ENCODE results near the gene NUDT22.

NUDT22 gene

GRCh38 chr11:64225608-64226506 is at the start of gene NUDT22, which contains the start of gene TRPT1:
Gene NUDT22, plus strand, starts transcription at chr11:64226274. Its CDS starts 379 bp downstream, at chr11:64226653.
Gene TRPT1, minus strand, starts transcription at chr11:64226186. Its CDS starts 326 bp downstream, at chr11:64225860.
- H3K27ac Mint-ChIP-seq, result peak within 1 kb of the TSS; percentile 74
- no peaks in the 10 kb centered on the region for H3K9me3 Mint-ChIP-seq
- peaks cover 36% of the 10 kb centered on the region for H3K4me1 Mint-ChIP-seq
- H3K4me3 Mint-ChIP-seq, result peak within 1 kb of the TSS; percentile 87
- H3K36me3 Mint-ChIP-seq, result no peaks in the 10 kb centered on the region
- H3K27me3 Mint-ChIP-seq, result no peaks in the 10 kb centered on the region

- H3K9me3 Mint-ChIP-seq, result no peaks in the 10 kb centered on the region
- no peaks in the 10 kb centered on the region for H3K27me3 Mint-ChIP-seq
- no peak overlapping the region for H3K27ac Mint-ChIP-seq
- peaks cover 2% of the 10 kb centered on the region for H3K36me3 Mint-ChIP-seq
- H3K4me3 Mint-ChIP-seq, result no peak overlapping the region
- H3K4me1 Mint-ChIP-seq, result peaks cover 24% of the 10 kb centered on the region
Observed at GRCh38 chr11:64176751-64177150, 49.3 kb upstream of the NUDT22 start.

- H3K4me3 Mint-ChIP-seq, result no peak overlapping the region
- no peaks in the 10 kb centered on the region for H3K9me3 Mint-ChIP-seq
- peaks cover 2% of the 10 kb centered on the region for H3K36me3 Mint-ChIP-seq
- peaks cover 33% of the 10 kb centered on the region for H3K4me1 Mint-ChIP-seq
- no peaks in the 10 kb centered on the region for H3K27me3 Mint-ChIP-seq
- H3K27ac Mint-ChIP-seq, result no peak overlapping the region
Observed at GRCh38 chr11:64178203-64178602, 47.9 kb upstream of the NUDT22 start.

- H3K27ac Mint-ChIP-seq, result no peak overlapping the region
- H3K4me1 Mint-ChIP-seq, result peaks cover 41% of the 10 kb centered on the region
- H3K27me3 Mint-ChIP-seq, result no peaks in the 10 kb centered on the region
- H3K9me3 Mint-ChIP-seq, result no peaks in the 10 kb centered on the region
- no peak overlapping the region for H3K4me3 Mint-ChIP-seq
- H3K36me3 Mint-ChIP-seq, result peaks cover 2% of the 10 kb centered on the region
Observed at GRCh38 chr11:64178951-64179639, 47.0 kb upstream of the NUDT22 start.

GRCh38 chr11:64180891-64181290 is 45.2 kb upstream of the NUDT22 start:
- Mint-ChIP-seq H3K9me3 (no peaks in the 10 kb centered on the region), H3K36me3 (no peaks in the 10 kb centered on the region), H3K27me3 (no peaks in the 10 kb centered on the region), H3K4me3 (no peak overlapping the region), H3K27ac (no peak overlapping the region), H3K4me1 (peaks cover 48% of the 10 kb centered on the region)

- Mint-ChIP-seq H3K9me3 (no peaks in the 10 kb centered on the region), H3K4me3 (peak overlapping the region; percentile 15), H3K4me1 (peaks cover 44% of the 10 kb centered on the region), H3K27ac (no peak overlapping the region), H3K36me3 (peaks cover 2% of the 10 kb centered on the region), H3K27me3 (no peaks in the 10 kb centered on the region)
Observed at GRCh38 chr11:64181506-64182411, 44.3 kb upstream of the NUDT22 start.

- Mint-ChIP-seq H3K4me1 (peaks cover 33% of the 10 kb centered on the region), H3K4me3 (peak overlapping the region; percentile 48), H3K9me3 (no peaks in the 10 kb centered on the region), H3K27me3 (no peaks in the 10 kb centered on the region), H3K27ac (no peak overlapping the region), H3K36me3 (peaks cover 4% of the 10 kb centered on the region)
Observed at GRCh38 chr11:64183890-64184289, 42.2 kb upstream of the NUDT22 start.

- H3K27me3 Mint-ChIP-seq, result no peaks in the 10 kb centered on the region
- no peaks in the 10 kb centered on the region for H3K9me3 Mint-ChIP-seq
- H3K4me1 Mint-ChIP-seq, result peaks cover 37% of the 10 kb centered on the region
- H3K27ac Mint-ChIP-seq, result peak overlapping the region; percentile 100
- H3K4me3 Mint-ChIP-seq, result peak overlapping the region; percentile 99
- H3K36me3 Mint-ChIP-seq, result peaks cover 4% of the 10 kb centered on the region
Observed at GRCh38 chr11:64185175-64185692, 40.8 kb upstream of the NUDT22 start.

- peaks cover 41% of the 10 kb centered on the region for H3K4me1 Mint-ChIP-seq
- peak within 1 kb of the TSS; percentile 99 for H3K4me3 Mint-ChIP-seq
- no peaks in the 10 kb centered on the region for H3K9me3 Mint-ChIP-seq
- no peaks in the 10 kb centered on the region for H3K27me3 Mint-ChIP-seq
- peaks cover 4% of the 10 kb centered on the region for H3K36me3 Mint-ChIP-seq
- peak within 1 kb of the TSS; percentile 100 for H3K27ac Mint-ChIP-seq
Observed at GRCh38 chr11:64185693-64186491, 40.2 kb upstream of the NUDT22 start, which contains the start of gene STIP1. Gene STIP1, plus strand, starts transcription at chr11:64186171. Its CDS starts 91 bp downstream, at chr11:64186262.

GRCh38 chr11:64186492-64187165 is 39.4 kb upstream of the NUDT22 start:
- H3K4me1 Mint-ChIP-seq, result peaks cover 37% of the 10 kb centered on the region

GRCh38 chr11:64192434-64192833 is 33.6 kb upstream of the NUDT22 start:
- H3K4me3 Mint-ChIP-seq, result no peak overlapping the region
- peaks cover 28% of the 10 kb centered on the region for H3K4me1 Mint-ChIP-seq
- no peaks in the 10 kb centered on the region for H3K27me3 Mint-ChIP-seq
- no peaks in the 10 kb centered on the region for H3K9me3 Mint-ChIP-seq
- H3K36me3 Mint-ChIP-seq, result peaks cover 11% of the 10 kb centered on the region
- H3K27ac Mint-ChIP-seq, result no peak overlapping the region

More at GRCh38 chr11:64186492-64187165, 39.4 kb upstream of the NUDT22 start:
- Mint-ChIP-seq H3K27me3 (no peaks in the 10 kb centered on the region), H3K4me3 (no peak overlapping the region), H3K9me3 (no peaks in the 10 kb centered on the region), H3K27ac (no peak overlapping the region), H3K36me3 (peaks cover 4% of the 10 kb centered on the region)

GRCh38 chr11:64196626-64197025 is 29.4 kb upstream of the NUDT22 start:
- Mint-ChIP-seq H3K9me3 (no peaks in the 10 kb centered on the region), H3K4me3 (no peak overlapping the region), H3K4me1 (peaks cover 18% of the 10 kb centered on the region), H3K36me3 (peaks cover 14% of the 10 kb centered on the region), H3K27ac (no peak overlapping the region), H3K27me3 (no peaks in the 10 kb centered on the region)

- Mint-ChIP-seq H3K36me3 (peaks cover 20% of the 10 kb centered on the region), H3K27me3 (no peaks in the 10 kb centered on the region), H3K4me3 (no peak overlapping the region), H3K4me1 (peaks cover 17% of the 10 kb centered on the region), H3K9me3 (no peaks in the 10 kb centered on the region), H3K27ac (no peak overlapping the region)
Observed at GRCh38 chr11:64198511-64198910, 27.6 kb upstream of the NUDT22 start.

- Mint-ChIP-seq H3K4me3 (no peak overlapping the region), H3K4me1 (peaks cover 33% of the 10 kb centered on the region), H3K27me3 (no peaks in the 10 kb centered on the region), H3K27ac (no peak overlapping the region), H3K9me3 (no peaks in the 10 kb centered on the region), H3K36me3 (peaks cover 20% of the 10 kb centered on the region)
Observed at GRCh38 chr11:64201543-64201942, 24.5 kb upstream of the NUDT22 start.

Data from activated naive CD4-positive, alpha-beta T cell treated with anti-CD3 and anti-CD28 coated beads, Interleukin-2, amount 50 U/mL, for 24 hours (primary cell).